Calu3 (cell line): ENCODE results near the gene MYNN. TPM values are rescaled to one million over a fixed set of nuclear protein-coding genes. Genes with fewer than 3 reads are reported as not detected.

ENCODE experiments used
- BruUV-seq: library from RNA; stranded (reverse); fragments of 400-500 nt; replicated peaks from 2 replicates; lab custom pipeline; 2021; lab: Mats Ljungman, UMichigan
- CTCF ChIA-PET: fragments of 300-600 bp; sonication (Branson Sonifier 250); formaldehyde crosslinking; loops from one replicate; lab custom pipeline; 2022; ENCODE audit warnings: antibody characterized with exemption; lab: Charles Lee
- DNase-seq: peaks from one replicate; pipeline ENCODE4 v3.0.0; 2022
- H3K27ac Mint-ChIP-seq: one replicate; pipeline ENCODE4 v1.8.0; 2022; ENCODE audit warnings: mixed read lengths; ENCODE audit not compliant: unreplicated experiment
- H3K27me3 Mint-ChIP-seq: one replicate; pipeline ENCODE4 v1.8.0; 2022; ENCODE audit warnings: mixed read lengths; ENCODE audit not compliant: unreplicated experiment
- H3K36me3 Mint-ChIP-seq: one replicate; pipeline ENCODE4 v1.8.0; 2022; ENCODE audit warnings: mild to moderate bottlenecking, moderate library complexity, mixed read lengths; ENCODE audit not compliant: insufficient read depth, unreplicated experiment
- H3K4me1 Mint-ChIP-seq: one replicate; pipeline ENCODE4 v1.8.0; 2022; ENCODE audit warnings: mild to moderate bottlenecking, low read depth, mixed read lengths; ENCODE audit not compliant: unreplicated experiment
- H3K4me3 Mint-ChIP-seq: one replicate; pipeline ENCODE4 v1.8.0; 2022; ENCODE audit warnings: mild to moderate bottlenecking, low read depth, moderate library complexity, mixed read lengths; ENCODE audit not compliant: unreplicated experiment
- H3K9me3 Mint-ChIP-seq: one replicate; pipeline ENCODE4 v1.8.0; 2022; ENCODE audit warnings: low read depth, mixed read lengths; ENCODE audit not compliant: unreplicated experiment
- intact Hi-C: fragments of 100-400 bp; cut with micrococcal nuclease; formaldehyde crosslinking; loops from one replicate; pipeline ENCODE4 v1.10.0; 2022; ENCODE audit not compliant: unreplicated experiment
- total RNA-seq: library from RNA; stranded (reverse); gene quantifications from 2 replicates; pipeline ENCODE4 v1.2.3, GENCODE V29; 2022
- TF ChIP-seq, protein P1 (sequence below): fragments of 200-600 bp; IDR thresholded peaks from one replicate; pipeline ENCODE4 v1.8.0; 2022; ENCODE audit warnings: antibody characterized with exemption; ENCODE audit not compliant: unreplicated experiment

MYNN gene
- total RNA-seq, 1 experiment from 2014 or later: 19.9 TPM

DNA sequence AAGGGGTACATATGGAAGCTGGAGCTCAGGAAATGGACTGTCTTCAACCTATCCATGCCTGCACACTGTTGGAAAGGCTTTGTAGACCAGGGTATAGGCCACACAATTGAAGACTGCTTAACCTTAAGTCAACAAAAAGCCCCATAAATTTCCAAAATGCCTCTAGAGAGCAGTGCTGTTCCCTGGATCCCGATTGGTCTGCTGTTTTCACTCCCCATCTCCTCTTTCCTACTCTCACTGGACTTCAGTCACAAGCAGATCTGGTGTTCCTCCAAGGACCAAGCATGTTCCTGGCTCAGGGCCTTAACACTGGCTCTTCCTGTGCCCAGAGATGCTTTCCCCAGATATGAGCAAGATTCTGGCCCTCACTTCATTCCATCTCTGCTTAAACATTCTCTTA lies 62.3 kb downstream of the MYNN start:
- H3K27me3 Mint-ChIP-seq: no peaks in the 10 kb centered on the region
- no peaks in the 10 kb centered on the region for H3K9me3 Mint-ChIP-seq
- no peak overlapping the region for H3K27ac Mint-ChIP-seq
- CTCF ChIA-PET: no interaction called here
- BruUV-seq: no TSS peak
- no peaks in the 10 kb centered on the region for H3K36me3 Mint-ChIP-seq
- no peak overlapping the region for H3K4me3 Mint-ChIP-seq
- H3K4me1 Mint-ChIP-seq: no peaks in the 10 kb centered on the region
- DNase-seq: no peak
- TF ChIP-seq, protein P1, sequence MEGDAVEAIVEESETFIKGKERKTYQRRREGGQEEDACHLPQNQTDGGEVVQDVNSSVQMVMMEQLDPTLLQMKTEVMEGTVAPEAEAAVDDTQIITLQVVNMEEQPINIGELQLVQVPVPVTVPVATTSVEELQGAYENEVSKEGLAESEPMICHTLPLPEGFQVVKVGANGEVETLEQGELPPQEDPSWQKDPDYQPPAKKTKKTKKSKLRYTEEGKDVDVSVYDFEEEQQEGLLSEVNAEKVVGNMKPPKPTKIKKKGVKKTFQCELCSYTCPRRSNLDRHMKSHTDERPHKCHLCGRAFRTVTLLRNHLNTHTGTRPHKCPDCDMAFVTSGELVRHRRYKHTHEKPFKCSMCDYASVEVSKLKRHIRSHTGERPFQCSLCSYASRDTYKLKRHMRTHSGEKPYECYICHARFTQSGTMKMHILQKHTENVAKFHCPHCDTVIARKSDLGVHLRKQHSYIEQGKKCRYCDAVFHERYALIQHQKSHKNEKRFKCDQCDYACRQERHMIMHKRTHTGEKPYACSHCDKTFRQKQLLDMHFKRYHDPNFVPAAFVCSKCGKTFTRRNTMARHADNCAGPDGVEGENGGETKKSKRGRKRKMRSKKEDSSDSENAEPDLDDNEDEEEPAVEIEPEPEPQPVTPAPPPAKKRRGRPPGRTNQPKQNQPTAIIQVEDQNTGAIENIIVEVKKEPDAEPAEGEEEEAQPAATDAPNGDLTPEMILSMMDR: no peak
- intact Hi-C loops: no loop called here

DNA sequence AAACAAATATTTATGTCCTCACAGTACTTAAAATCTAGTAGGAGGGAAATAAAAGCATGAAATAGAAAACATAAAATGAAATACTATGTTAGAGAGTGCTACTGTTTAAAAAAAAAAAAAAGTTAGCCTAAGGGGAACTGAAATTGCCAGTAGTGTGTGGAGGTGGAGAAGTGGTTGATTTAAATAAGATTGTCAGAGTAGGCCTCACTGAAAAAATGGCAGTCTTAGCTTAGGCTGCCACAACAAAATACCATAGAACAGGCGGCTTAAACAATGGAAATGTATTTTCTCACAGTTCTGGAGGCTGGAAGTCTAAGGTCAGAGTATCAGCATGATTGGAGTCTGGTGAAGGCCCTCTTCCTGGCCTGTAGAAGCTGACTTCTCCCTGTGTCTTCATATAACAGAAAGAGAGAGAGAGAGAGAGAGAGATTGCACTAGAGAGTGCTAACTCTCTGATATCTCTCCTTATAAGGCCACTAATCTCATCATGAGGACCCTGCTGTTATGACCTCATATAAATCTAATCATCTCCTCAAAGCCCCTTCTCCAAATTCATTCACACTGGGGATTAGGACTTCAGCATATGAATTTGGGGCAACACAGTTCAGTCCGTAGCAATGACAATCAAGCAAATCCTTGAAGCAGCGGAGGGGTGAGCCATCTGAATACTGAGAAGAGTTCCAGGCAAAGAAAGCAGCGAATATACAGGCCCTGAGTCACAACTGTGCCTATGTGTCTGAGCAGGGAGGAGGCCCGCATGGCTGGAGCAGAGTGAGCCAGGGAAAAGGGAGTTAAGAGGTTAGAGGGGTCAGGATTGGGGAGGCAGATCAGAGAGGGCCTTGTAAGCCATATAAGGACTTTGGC lies 63.1 kb downstream of the MYNN start:
- Mint-ChIP-seq H3K4me1 (peaks cover 5% of the 10 kb centered on the region), H3K27ac (no peak overlapping the region), H3K36me3 (no peaks in the 10 kb centered on the region), H3K27me3 (no peaks in the 10 kb centered on the region), H3K9me3 (no peaks in the 10 kb centered on the region), H3K4me3 (no peak overlapping the region)
- intact Hi-C loops: no loop called here
- CTCF ChIA-PET: no interaction called here
- no peak for DNase-seq
- TF ChIP-seq, protein P1: no peak
- no TSS peak for BruUV-seq

DNA sequence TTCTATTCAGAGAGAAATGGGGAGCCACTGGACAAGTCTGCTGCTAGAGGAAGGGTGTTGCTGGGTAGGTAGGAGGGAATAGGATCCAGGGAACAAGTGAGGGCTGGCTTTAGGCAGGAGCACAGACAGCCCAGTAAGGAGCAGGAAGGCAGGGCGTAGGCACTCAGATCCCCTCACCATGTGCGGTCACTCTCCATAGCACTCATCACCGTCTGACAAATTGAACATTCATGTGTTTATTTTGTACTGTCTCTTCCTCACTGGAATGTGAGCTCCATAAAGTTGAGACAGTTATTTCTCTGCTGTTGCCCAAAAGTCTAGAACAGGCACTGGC lies 63.7 kb downstream of the MYNN start:
- peaks cover 8% of the 10 kb centered on the region for H3K4me1 Mint-ChIP-seq
- H3K4me3 Mint-ChIP-seq: no peak overlapping the region
- no peaks in the 10 kb centered on the region for H3K9me3 Mint-ChIP-seq
- H3K27ac Mint-ChIP-seq: no peak overlapping the region
- TF ChIP-seq, protein P1: no peak
- DNase-seq: no peak
- intact Hi-C loops: no loop called here
- BruUV-seq: no TSS peak
- no peaks in the 10 kb centered on the region for H3K27me3 Mint-ChIP-seq
- no peaks in the 10 kb centered on the region for H3K36me3 Mint-ChIP-seq
- CTCF ChIA-PET: no interaction called here

DNA sequence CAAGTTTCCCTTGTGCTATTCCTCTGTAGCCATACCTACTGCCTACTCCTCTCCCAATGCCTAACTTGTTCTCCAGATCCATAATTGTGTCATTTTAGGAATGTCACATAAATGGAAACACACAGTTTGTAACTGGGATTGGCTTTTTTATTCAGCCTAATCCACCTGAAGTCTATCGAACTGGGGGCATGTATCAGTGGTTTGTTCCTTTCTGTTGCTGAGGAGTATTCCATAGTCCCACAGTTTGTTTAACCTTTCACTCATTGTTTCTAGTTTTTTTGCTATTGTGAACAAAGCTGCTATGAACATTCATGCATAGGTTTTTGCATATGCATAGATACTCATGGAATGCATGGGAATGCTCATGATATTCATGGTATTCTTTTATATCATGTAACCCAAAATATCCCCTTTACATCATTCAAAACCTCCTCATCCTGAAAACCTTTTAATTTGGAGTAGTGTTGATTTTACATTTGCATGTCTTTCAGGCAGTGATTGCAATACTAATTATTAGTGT lies 65.4 kb downstream of the MYNN start:
- no TSS peak for BruUV-seq
- Mint-ChIP-seq H3K36me3 (no peaks in the 10 kb centered on the region), H3K4me3 (no peak overlapping the region), H3K9me3 (no peaks in the 10 kb centered on the region), H3K27ac (no peak overlapping the region), H3K4me1 (peaks cover 8% of the 10 kb centered on the region), H3K27me3 (no peaks in the 10 kb centered on the region)
- DNase-seq: no peak
- TF ChIP-seq, protein P1: no peak
- CTCF ChIA-PET: no interaction called here
- intact Hi-C loops: no loop called here

Other genes with a start within 250 kb of the MYNN start
- gene MECOM, start 109.7 kb upstream of the MYNN start, total RNA-seq: 137 and 139 TPM in 2 replicates
- gene TERC, start 8.3 kb upstream of the MYNN start, total RNA-seq: 4.7 and 11.0 TPM in 2 replicates
- gene ACTRT3, start 3.8 kb upstream of the MYNN start, total RNA-seq: 2.2 and 2.5 TPM in 2 replicates
- gene LRRIQ4, start 39.5 kb downstream of the MYNN start, total RNA-seq: 0.27 TPM in 1 of 2 replicates, not detected in the other
- gene LRRC34, start 39.5 kb downstream of the MYNN start, total RNA-seq: not detected in 2 replicates
- 2.8 and 3.3 TPM in 2 replicates for gene LRRC31, start 96.5 kb downstream of the MYNN start, total RNA-seq
- gene SAMD7, start 138.2 kb downstream of the MYNN start, total RNA-seq: not detected in 2 replicates
- 143 and 148 TPM in 2 replicates for gene SEC62, start 193.4 kb downstream of the MYNN start, total RNA-seq